ENCODE data around the gene LIN7C.

Gene LIN7C

GRCh38 chr11:27489092-27489491 is 17.5 kb downstream of the LIN7C start:
- H3K36me3 ChIP-seq, result peaks cover 36% of the 10 kb centered on the region
- no peak overlapping the region for H3K4me3 ChIP-seq (ENCODE audit: low read depth in 1 of 2, low read length in 1 of 2)
- no peaks in the 10 kb centered on the region for H3K9me3 ChIP-seq
- H3K27me3 ChIP-seq, result no peaks in the 10 kb centered on the region
- no peak for TF ChIP-seq CTCF (IDR thresholded peaks at IDR 0.05)
- H3K4me1 ChIP-seq (ENCODE audit: control insufficient read depth in 1 of 2, insufficient read depth in 1 of 2, low read depth in 1 of 2, low read length in 1 of 2), result no peaks in the 10 kb centered on the region
- H3K27ac ChIP-seq, result no peak overlapping the region

- H3K4me3 ChIP-seq (ENCODE audit: low read depth in 1 of 2, low read length in 1 of 2), result no peak overlapping the region
- H3K27me3 ChIP-seq, result no peaks in the 10 kb centered on the region
- H3K9me3 ChIP-seq, result no peaks in the 10 kb centered on the region
- H3K4me1 ChIP-seq (ENCODE audit: control insufficient read depth in 1 of 2, insufficient read depth in 1 of 2, low read depth in 1 of 2, low read length in 1 of 2), result no peaks in the 10 kb centered on the region
- no peak overlapping the region for H3K27ac ChIP-seq
- TF ChIP-seq CTCF (IDR thresholded peaks at IDR 0.05), result no peak
- peaks cover 29% of the 10 kb centered on the region for H3K36me3 ChIP-seq
These were observed 18.9 kb downstream of the LIN7C start for GRCh38 chr11:27487706-27488105.

- Histone ChIP-seq H3K4me3 (ENCODE audit: low read depth in 1 of 2, low read length in 1 of 2) (no peak overlapping the region), H3K27me3 (no peaks in the 10 kb centered on the region), H3K27ac (no peak overlapping the region), H3K4me1 (ENCODE audit: control insufficient read depth in 1 of 2, insufficient read depth in 1 of 2, low read depth in 1 of 2, low read length in 1 of 2) (no peaks in the 10 kb centered on the region), H3K36me3 (peaks cover 17% of the 10 kb centered on the region), H3K9me3 (no peaks in the 10 kb centered on the region)
- no peak for TF ChIP-seq CTCF (IDR thresholded peaks at IDR 0.05)
These were observed 20.4 kb downstream of the LIN7C start for GRCh38 chr11:27485930-27486773.

- Histone ChIP-seq H3K9me3 (no peaks in the 10 kb centered on the region), H3K36me3 (no peaks in the 10 kb centered on the region), H3K27me3 (no peaks in the 10 kb centered on the region), H3K4me1 (ENCODE audit: control insufficient read depth in 1 of 2, insufficient read depth in 1 of 2, low read depth in 1 of 2, low read length in 1 of 2) (no peaks in the 10 kb centered on the region), H3K4me3 (ENCODE audit: low read depth in 1 of 2, low read length in 1 of 2) (no peak overlapping the region), H3K27ac (no peak overlapping the region)
- TF ChIP-seq CTCF (IDR thresholded peaks at IDR 0.05), result no peak
These were observed 23.8 kb downstream of the LIN7C start for GRCh38 chr11:27482793-27483192.

- Histone ChIP-seq H3K9me3 (no peaks in the 10 kb centered on the region), H3K4me1 (ENCODE audit: control insufficient read depth in 1 of 2, insufficient read depth in 1 of 2, low read depth in 1 of 2, low read length in 1 of 2) (no peaks in the 10 kb centered on the region), H3K27ac (no peak overlapping the region), H3K36me3 (no peaks in the 10 kb centered on the region), H3K4me3 (ENCODE audit: low read depth in 1 of 2, low read length in 1 of 2) (no peak overlapping the region), H3K27me3 (no peaks in the 10 kb centered on the region)
- TF ChIP-seq CTCF (IDR thresholded peaks at IDR 0.05), result no peak
These were observed 24.6 kb downstream of the LIN7C start for GRCh38 chr11:27481992-27482391.

Data from neutrophil (primary cell).